Liver (tissue), 9 donors: ENCODE data around the gene ACLY. TPM values are rescaled to one million over a fixed set of nuclear protein-coding genes. Genes with fewer than 3 reads are reported as not detected.

Experiments
- DNase-seq: peaks from one replicate; pipeline ENCODE4 v3.0.0-alpha.2; 2017; ENCODE audit warnings: low spot score
- H3K27ac ChIP-seq, 2 donors: one replicate each; pipeline ENCODE4 v1.7.0; 2013; ENCODE audit warnings: inconsistent platforms in 2 of 2, low read length in 2 of 2, control low read depth in 1 of 2, low read depth in 1 of 2, mild to moderate bottlenecking in 1 of 2
- H3K27me3 ChIP-seq, 4 donors: one replicate each; pipeline versions ENCODE4 v1.6.1 to v1.7.0; 2013; ENCODE audit warnings: low read length in 3 of 4, inconsistent platforms in 1 of 4, mild to moderate bottlenecking in 1 of 4, moderate library complexity in 1 of 4; ENCODE audit not compliant: control insufficient read depth in 4 of 4, insufficient read depth in 4 of 4
- H3K36me3 ChIP-seq, 4 donors: one replicate each; pipeline versions ENCODE4 v1.6.1 to v1.7.0; 2013; ENCODE audit warnings: low read length in 3 of 4, mild to moderate bottlenecking in 3 of 4, low read depth in 1 of 4, moderate library complexity in 1 of 4; ENCODE audit not compliant: control insufficient read depth in 4 of 4, insufficient read depth in 3 of 4
- H3K4me1 ChIP-seq, 4 donors: one replicate each; pipeline versions ENCODE4 v1.6.1 to v1.7.0; 2013; ENCODE audit warnings: low read length in 3 of 4, mild to moderate bottlenecking in 3 of 4, moderate library complexity in 1 of 4; ENCODE audit not compliant: control insufficient read depth in 4 of 4, insufficient read depth in 4 of 4
- H3K4me3 ChIP-seq, 3 donors: one replicate each; pipeline versions ENCODE4 v1.6.1 to v1.7.0; 2013; ENCODE audit warnings: low read length in 3 of 3, control low read depth in 1 of 3, low read depth in 1 of 3, mild to moderate bottlenecking in 1 of 3
- H3K9ac ChIP-seq, 2 donors: one replicate each; pipeline ENCODE4 v1.7.0; 2013; ENCODE audit warnings: low read length in 2 of 2, mild to moderate bottlenecking in 2 of 2, moderate library complexity in 2 of 2, control low read depth in 1 of 2, low read depth in 1 of 2
- H3K9me3 ChIP-seq, 4 donors: one replicate each; pipeline versions ENCODE4 v1.6.1 to v1.7.0; 2013; ENCODE audit warnings: low read length in 3 of 4; ENCODE audit not compliant: control insufficient read depth in 4 of 4
- CTCF ChIP-seq: fragments of 150-350 bp; IDR thresholded peaks from 2 replicates; pipeline ENCODE4 v1.5.1; 2017; ENCODE audit warnings: improper control_type of control experiment, low read depth, low read length; ENCODE audit not compliant: missing input control
- EGR1 ChIP-seq, 2 donors: IDR thresholded peaks; 2 replicates each; pipeline ENCODE4 v1.6.1; 2016 to 2018; ENCODE audit warnings: antibody characterized with exemption in 2 of 2, low read depth in 2 of 2
- FOXA1 ChIP-seq: IDR thresholded peaks from 2 replicates; pipeline ENCODE4 v1.6.1; 2016; ENCODE audit warnings: antibody characterized with exemption
- FOXA2 ChIP-seq: IDR thresholded peaks from 2 replicates; pipeline ENCODE4 v1.6.1; 2016; ENCODE audit warnings: antibody characterized with exemption
- GABPA ChIP-seq, 2 donors: IDR thresholded peaks in 1 of 2; conservative IDR thresholded peaks in 1 of 2; 2 replicates each; pipeline ENCODE4 v1.6.1; 2016; ENCODE audit warnings: antibody characterized with exemption in 2 of 2, mild to moderate bottlenecking in 1 of 2, moderate library complexity in 1 of 2
- HNF4A ChIP-seq, 2 donors: conservative IDR thresholded peaks; 2 replicates each; pipeline ENCODE4 v1.6.1; 2016; ENCODE audit warnings: antibody characterized with exemption in 2 of 2, mild to moderate bottlenecking in 2 of 2
- HNF4G ChIP-seq: IDR thresholded peaks from 2 replicates; pipeline ENCODE4 v1.6.1; 2016; ENCODE audit warnings: antibody characterized with exemption
- JUND ChIP-seq, 2 donors: IDR thresholded peaks; 2 replicates each; pipeline ENCODE4 v1.6.1; 2016; ENCODE audit warnings: antibody characterized with exemption in 2 of 2
- NR2F2 ChIP-seq: IDR thresholded peaks from 2 replicates; pipeline ENCODE4 v1.6.1; 2016; ENCODE audit warnings: antibody characterized with exemption
- RAD21 ChIP-seq, 2 donors: IDR thresholded peaks; 2 replicates each; pipeline ENCODE4 v1.6.1; 2016; ENCODE audit warnings: antibody characterized with exemption in 2 of 2, mild to moderate bottlenecking in 2 of 2
- REST ChIP-seq: IDR thresholded peaks from 2 replicates; pipeline ENCODE4 v1.6.1; 2016; ENCODE audit warnings: antibody characterized with exemption, mild to moderate bottlenecking
- RXRA ChIP-seq, 2 donors: IDR thresholded peaks; 2 replicates each; pipeline ENCODE4 v1.6.1; 2017 to 2018; ENCODE audit warnings: antibody characterized with exemption in 2 of 2, mild to moderate bottlenecking in 1 of 2
- SP1 ChIP-seq: IDR thresholded peaks from 2 replicates; pipeline ENCODE4 v1.6.1; 2018; ENCODE audit warnings: antibody characterized with exemption, mild to moderate bottlenecking
- TAF1 ChIP-seq: conservative IDR thresholded peaks from 2 replicates; pipeline ENCODE4 v1.6.1; 2016; ENCODE audit warnings: antibody characterized with exemption, mild to moderate bottlenecking
- YY1 ChIP-seq: IDR thresholded peaks from 2 replicates; pipeline ENCODE4 v1.6.1; 2016; ENCODE audit warnings: antibody characterized with exemption, mild to moderate bottlenecking
- WGBS: extraction: QIAGEN DNeasy Blood & Tissue Kit; methylation state at CpG from one replicate; pipeline ENCODE4 v1.1.7; 2013; 5-methylcytosine and 5-hydroxymethylcytosine counted together
- polyA plus RNA-seq, 2 donors: library from polyadenylated mRNA; stranded (reverse) in 1 of 2; unstranded in 1 of 2; fragments of 200-250 nt in 1 of 2; fragments of >200 nt in 1 of 2; fragmentation: Nextera tagmentation in 1 of 2; extraction: Ambion mirVana in 1 of 2; gene quantifications; one replicate each; pipeline versions ENCODE4 v1.2.1 to v1.2.3, GENCODE V29; 2013 to 2015
- total RNA-seq, 2 donors: library from RNA; depleted of rRNA; stranded (reverse); fragments of >200 nt; gene quantifications; one replicate each; pipeline ENCODE4 v1.2.3, GENCODE V29; 2014
- TF ChIP-seq, protein P1 (sequence below): IDR thresholded peaks from 2 replicates; pipeline ENCODE4 v1.6.1; 2016; ENCODE audit warnings: antibody characterized with exemption
- TF ChIP-seq, protein P2 (sequence below): IDR thresholded peaks from 2 replicates; pipeline ENCODE4 v1.6.1; 2016; ENCODE audit warnings: antibody characterized with exemption
- TF ChIP-seq, protein P3 (sequence below): IDR thresholded peaks from 2 replicates; pipeline ENCODE4 v1.6.1; 2016; ENCODE audit warnings: antibody characterized with exemption
- donor health status: healthy.
- donor health status: healthy.
- donor health status: healthy.
- donor health status: healthy.
- donor health status: healthy.

ACLY gene
- total and polyA plus RNA-seq, 4 donors: 12.1 to 133 (median 37.1) TPM

- no peak overlapping the region for H3K4me3 ChIP-seq
- H3K4me1 ChIP-seq: peaks cover 11 to 40% (median 32%) of the 10 kb centered on the region in 4 donors
- no peaks in the 10 kb centered on the region for H3K9me3 ChIP-seq
- DNase-seq: no peak
- TF ChIP-seq RAD21 (IDR thresholded peaks at IDR 0.05) (peak; percentile 11 to 15), RXRA (IDR thresholded peaks at IDR 0.05) (peak; percentile 85 to 88), YY1 (peak; percentile 42), NR2F2 (peak; percentile 79), HNF4G (peak; percentile 26), TAF1 (no peak), GABPA (IDR thresholded peaks at IDR 0.05 in 1 of 2, conservative IDR thresholded peaks at IDR 0.05 in 1 of 2) (no peak), HNF4A (conservative IDR thresholded peaks at IDR 0.05) (peak; percentile 82), FOXA2 (no peak), SP1 (peak; percentile 47), CTCF (no peak), FOXA1 (no peak), REST (no peak), EGR1 (IDR thresholded peaks at IDR 0.05; ENCODE audit: low read depth in 2 of 2) (no peak), JUND (IDR thresholded peaks at IDR 0.05) (peak in 1 of 2 donors; percentile 53)
- TF ChIP-seq, protein P1, sequence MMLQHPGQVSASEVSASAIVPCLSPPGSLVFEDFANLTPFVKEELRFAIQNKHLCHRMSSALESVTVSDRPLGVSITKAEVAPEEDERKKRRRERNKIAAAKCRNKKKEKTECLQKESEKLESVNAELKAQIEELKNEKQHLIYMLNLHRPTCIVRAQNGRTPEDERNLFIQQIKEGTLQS: no peak
- TF ChIP-seq, protein P2, sequence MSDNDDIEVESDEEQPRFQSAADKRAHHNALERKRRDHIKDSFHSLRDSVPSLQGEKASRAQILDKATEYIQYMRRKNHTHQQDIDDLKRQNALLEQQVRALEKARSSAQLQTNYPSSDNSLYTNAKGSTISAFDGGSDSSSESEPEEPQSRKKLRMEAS: no peak
- TF ChIP-seq, protein P3, sequence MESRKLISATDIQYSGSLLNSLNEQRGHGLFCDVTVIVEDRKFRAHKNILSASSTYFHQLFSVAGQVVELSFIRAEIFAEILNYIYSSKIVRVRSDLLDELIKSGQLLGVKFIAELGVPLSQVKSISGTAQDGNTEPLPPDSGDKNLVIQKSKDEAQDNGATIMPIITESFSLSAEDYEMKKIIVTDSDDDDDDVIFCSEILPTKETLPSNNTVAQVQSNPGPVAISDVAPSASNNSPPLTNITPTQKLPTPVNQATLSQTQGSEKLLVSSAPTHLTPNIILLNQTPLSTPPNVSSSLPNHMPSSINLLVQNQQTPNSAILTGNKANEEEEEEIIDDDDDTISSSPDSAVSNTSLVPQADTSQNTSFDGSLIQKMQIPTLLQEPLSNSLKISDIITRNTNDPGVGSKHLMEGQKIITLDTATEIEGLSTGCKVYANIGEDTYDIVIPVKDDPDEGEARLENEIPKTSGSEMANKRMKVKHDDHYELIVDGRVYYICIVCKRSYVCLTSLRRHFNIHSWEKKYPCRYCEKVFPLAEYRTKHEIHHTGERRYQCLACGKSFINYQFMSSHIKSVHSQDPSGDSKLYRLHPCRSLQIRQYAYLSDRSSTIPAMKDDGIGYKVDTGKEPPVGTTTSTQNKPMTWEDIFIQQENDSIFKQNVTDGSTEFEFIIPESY: no peak
- H3K36me3 ChIP-seq: peaks cover 13 to 23% (median 20%) of the 10 kb centered on the region in 4 donors
- H3K27ac ChIP-seq: peak overlapping the region in 1 of 2 donors; percentile 17
- 63% methylated on average over 10 of the region's 10 CpGs for WGBS
- H3K27me3 ChIP-seq: no peaks in the 10 kb centered on the region
- no peak overlapping the region for H3K9ac ChIP-seq
Observed at GRCh38 chr17:41873559-41874292, 45.0 kb downstream of the ACLY start.
